ENCODE data around the gene KPNA1. TPM values are rescaled to one million over a fixed set of nuclear protein-coding genes. Genes with fewer than 3 reads are reported as not detected.
A peak's percentile ranks its signal among the peaks of the same experiment; 100 is the strongest.

The KPNA1 gene
- total and polyA plus RNA-seq, 2 of the 13 experiments (the other 11 are each of a cell fraction or from before 2014, with no cell fraction given) = 15.4 to 30.0 TPM

DNA sequence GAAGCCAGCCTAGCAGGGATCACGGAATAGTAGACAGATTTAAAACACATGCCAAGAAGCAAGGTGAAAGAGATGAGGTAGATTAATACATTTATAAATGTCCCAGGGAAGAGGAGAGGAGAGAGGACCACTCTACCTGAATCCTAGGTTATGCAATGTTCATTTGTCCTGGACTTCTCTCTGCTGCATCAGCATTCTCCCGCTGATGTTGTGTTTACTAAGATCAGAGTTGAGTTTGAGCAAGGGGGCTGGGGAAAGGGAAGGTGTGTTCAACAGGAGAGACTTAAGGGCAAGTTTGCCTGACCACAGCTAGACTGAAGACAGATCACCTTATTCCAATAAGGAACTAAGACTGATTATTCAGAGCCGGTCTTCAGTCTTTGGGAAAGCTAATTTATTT, 1.1 kb upstream of the KPNA1 start:
- ChIA-PET POLR2A (no interaction called here), CTCF (ENCODE audit: low intra/inter-chr PET ratio, low total read pairs) (no interaction called here)
- Histone ChIP-seq H3K4me1 (ENCODE audit: insufficient read depth, low read length) (peaks cover 48% of the 10 kb centered on the region), H3K27me3 (ENCODE audit: control insufficient read depth in 1 of 2, insufficient read depth in 2 of 2, low read length in 2 of 2) (no peaks in the 10 kb centered on the region; a peak in 1 of 5 replicates), H3K79me2 (ENCODE audit: insufficient read depth, low read length) (peaks cover 31% of the 10 kb centered on the region), H4K20me1 (ENCODE audit: insufficient read depth, low read length) (peaks cover 26% of the 10 kb centered on the region), H2AFZ (ENCODE audit: low read length) (no peak overlapping the region), H3K9me3 (ENCODE audit: low read length) (no peaks in the 10 kb centered on the region), H3K9ac (ENCODE audit: insufficient read depth, low read depth, low read length) (no peak overlapping the region), H3K27ac (ENCODE audit: extremely low read length, insufficient read depth, low read length) (no peak overlapping the region), H3K36me3 (replicated peaks in 1 of 2; ENCODE audit: control insufficient read depth in 1 of 2, insufficient read depth in 2 of 2, low read length in 2 of 2) (no peaks in the 10 kb centered on the region), H3K4me2 (ENCODE audit: low read depth, low read length) (peak overlapping the region; percentile 97), H3K4me3 (replicated peaks in 1 of 3; ENCODE audit: insufficient read depth in 1 of 3, low read depth in 2 of 3, low read length in 3 of 3) (no peak overlapping the region)
- BruUV-seq (replicated peaks) = no TSS peak
- WGBS (ENCODE audit: low lambda C conversion rate) = 18% methylated on average over 3 of the region's 3 CpGs
- ATAC-seq (no peak), DNase-seq (ENCODE audit: low spot score) (peak; percentile 35), FAIRE-seq (no peak)
- intact Hi-C loops (cut with micrococcal nuclease; ENCODE audit: unreplicated experiment) (no loop called here), in situ Hi-C loops (cut with HindIII; ENCODE audit: extremely low pct_ligation_motif_present, low pct_unique_long_range_greater_than_20kb) (no loop called here)
- TF ChIP-seq, protein P1, sequence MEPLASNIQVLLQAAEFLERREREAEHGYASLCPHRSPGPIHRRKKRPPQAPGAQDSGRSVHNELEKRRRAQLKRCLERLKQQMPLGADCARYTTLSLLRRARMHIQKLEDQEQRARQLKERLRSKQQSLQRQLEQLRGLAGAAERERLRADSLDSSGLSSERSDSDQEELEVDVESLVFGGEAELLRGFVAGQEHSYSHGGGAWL (CRISPR knock-in tag; IDR thresholded peaks at IDR 0.05) = no peak
- TF ChIP-seq, protein P2, sequence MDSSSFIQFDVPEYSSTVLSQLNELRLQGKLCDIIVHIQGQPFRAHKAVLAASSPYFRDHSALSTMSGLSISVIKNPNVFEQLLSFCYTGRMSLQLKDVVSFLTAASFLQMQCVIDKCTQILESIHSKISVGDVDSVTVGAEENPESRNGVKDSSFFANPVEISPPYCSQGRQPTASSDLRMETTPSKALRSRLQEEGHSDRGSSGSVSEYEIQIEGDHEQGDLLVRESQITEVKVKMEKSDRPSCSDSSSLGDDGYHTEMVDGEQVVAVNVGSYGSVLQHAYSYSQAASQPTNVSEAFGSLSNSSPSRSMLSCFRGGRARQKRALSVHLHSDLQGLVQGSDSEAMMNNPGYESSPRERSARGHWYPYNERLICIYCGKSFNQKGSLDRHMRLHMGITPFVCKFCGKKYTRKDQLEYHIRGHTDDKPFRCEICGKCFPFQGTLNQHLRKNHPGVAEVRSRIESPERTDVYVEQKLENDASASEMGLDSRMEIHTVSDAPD (CRISPR knock-in tag; IDR thresholded peaks at IDR 0.05) = no peak
- TF ChIP-seq ZNF772 (CRISPR knock-in tag; IDR thresholded peaks at IDR 0.05) (no peak), ZSCAN21 (CRISPR knock-in tag; IDR thresholded peaks at IDR 0.05; ENCODE audit: borderline replicate concordance) (no peak), CEBPG (CRISPR knock-in tag; IDR thresholded peaks at IDR 0.05) (peak; percentile 82), ZNF766 (CRISPR knock-in tag; IDR thresholded peaks at IDR 0.05; ENCODE audit: borderline replicate concordance) (no peak), TGIF2 (CRISPR knock-in tag; IDR thresholded peaks at IDR 0.05) (no peak), MIER3 (CRISPR knock-in tag; IDR thresholded peaks at IDR 0.05; ENCODE audit: borderline replicate concordance) (no peak), KLF11 (CRISPR knock-in tag; IDR thresholded peaks at IDR 0.05) (no peak), THAP11 (CRISPR knock-in tag; IDR thresholded peaks at IDR 0.05) (peak; percentile 86), RXRB (CRISPR knock-in tag; IDR thresholded peaks at IDR 0.05; ENCODE audit: borderline replicate concordance) (peak; percentile 49; the same call in 1 of the 2 replicates), ZNF382 (CRISPR knock-in tag; IDR thresholded peaks at IDR 0.05; ENCODE audit: borderline replicate concordance) (no peak), BRCA1 (CRISPR knock-in tag; IDR thresholded peaks at IDR 0.05) (no peak), DNMT1 (CRISPR knock-in tag; IDR thresholded peaks at IDR 0.05) (no peak), ZNF619 (CRISPR knock-in tag; IDR thresholded peaks at IDR 0.05) (no peak), PCBP1 (IDR thresholded peaks at IDR 0.05; ENCODE audit: borderline replicate concordance, low read depth, low read length) (no peak)
- TF ChIP-seq, protein P3, sequence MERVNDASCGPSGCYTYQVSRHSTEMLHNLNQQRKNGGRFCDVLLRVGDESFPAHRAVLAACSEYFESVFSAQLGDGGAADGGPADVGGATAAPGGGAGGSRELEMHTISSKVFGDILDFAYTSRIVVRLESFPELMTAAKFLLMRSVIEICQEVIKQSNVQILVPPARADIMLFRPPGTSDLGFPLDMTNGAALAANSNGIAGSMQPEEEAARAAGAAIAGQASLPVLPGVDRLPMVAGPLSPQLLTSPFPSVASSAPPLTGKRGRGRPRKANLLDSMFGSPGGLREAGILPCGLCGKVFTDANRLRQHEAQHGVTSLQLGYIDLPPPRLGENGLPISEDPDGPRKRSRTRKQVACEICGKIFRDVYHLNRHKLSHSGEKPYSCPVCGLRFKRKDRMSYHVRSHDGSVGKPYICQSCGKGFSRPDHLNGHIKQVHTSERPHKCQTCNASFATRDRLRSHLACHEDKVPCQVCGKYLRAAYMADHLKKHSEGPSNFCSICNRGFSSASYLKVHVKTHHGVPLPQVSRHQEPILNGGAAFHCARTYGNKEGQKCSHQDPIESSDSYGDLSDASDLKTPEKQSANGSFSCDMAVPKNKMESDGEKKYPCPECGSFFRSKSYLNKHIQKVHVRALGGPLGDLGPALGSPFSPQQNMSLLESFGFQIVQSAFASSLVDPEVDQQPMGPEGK (CRISPR knock-in tag; IDR thresholded peaks at IDR 0.05) = 0 out of 2 replicates have a peak, but pooled peaks have one; percentile 16
- TF ChIP-seq, protein P4, sequence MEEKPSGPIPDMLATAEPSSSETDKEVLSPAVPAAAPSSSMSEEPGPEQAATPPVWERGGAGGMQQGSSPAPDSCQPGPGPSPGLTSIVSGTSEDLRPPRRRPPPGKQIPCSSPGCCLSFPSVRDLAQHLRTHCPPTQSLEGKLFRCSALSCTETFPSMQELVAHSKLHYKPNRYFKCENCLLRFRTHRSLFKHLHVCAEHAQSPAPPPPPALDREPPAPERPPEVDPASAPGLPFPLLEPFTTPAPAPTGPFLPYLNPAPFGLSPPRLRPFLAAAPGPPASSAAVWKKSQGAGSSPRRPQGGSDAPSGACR (CRISPR knock-in tag; IDR thresholded peaks at IDR 0.05) = no peak
- TF ChIP-seq, protein P5, sequence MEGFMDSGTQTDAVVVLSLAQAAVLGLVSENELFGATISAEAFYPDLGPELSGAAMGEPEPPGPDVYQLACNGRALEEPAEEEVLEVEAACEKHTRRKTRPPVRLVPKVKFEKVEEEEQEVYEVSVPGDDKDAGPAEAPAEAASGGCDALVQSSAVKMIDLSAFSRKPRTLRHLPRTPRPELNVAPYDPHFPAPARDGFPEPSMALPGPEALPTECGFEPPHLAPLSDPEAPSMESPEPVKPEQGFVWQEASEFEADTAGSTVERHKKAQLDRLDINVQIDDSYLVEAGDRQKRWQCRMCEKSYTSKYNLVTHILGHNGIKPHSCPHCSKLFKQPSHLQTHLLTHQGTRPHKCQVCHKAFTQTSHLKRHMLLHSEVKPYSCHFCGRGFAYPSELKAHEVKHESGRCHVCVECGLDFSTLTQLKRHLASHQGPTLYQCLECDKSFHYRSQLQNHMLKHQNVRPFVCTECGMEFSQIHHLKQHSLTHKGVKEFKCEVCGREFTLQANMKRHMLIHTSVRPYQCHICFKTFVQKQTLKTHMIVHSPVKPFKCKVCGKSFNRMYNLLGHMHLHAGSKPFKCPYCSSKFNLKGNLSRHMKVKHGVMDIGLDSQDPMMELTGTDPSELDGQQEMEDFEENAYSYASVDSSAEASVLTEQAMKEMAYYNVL (CRISPR knock-in tag; IDR thresholded peaks at IDR 0.05; ENCODE audit: borderline replicate concordance) = no peak

Measured in HepG2 (cell line).